Measurements from ENCODE around the gene GRWD1.

The GRWD1 gene

DNA sequence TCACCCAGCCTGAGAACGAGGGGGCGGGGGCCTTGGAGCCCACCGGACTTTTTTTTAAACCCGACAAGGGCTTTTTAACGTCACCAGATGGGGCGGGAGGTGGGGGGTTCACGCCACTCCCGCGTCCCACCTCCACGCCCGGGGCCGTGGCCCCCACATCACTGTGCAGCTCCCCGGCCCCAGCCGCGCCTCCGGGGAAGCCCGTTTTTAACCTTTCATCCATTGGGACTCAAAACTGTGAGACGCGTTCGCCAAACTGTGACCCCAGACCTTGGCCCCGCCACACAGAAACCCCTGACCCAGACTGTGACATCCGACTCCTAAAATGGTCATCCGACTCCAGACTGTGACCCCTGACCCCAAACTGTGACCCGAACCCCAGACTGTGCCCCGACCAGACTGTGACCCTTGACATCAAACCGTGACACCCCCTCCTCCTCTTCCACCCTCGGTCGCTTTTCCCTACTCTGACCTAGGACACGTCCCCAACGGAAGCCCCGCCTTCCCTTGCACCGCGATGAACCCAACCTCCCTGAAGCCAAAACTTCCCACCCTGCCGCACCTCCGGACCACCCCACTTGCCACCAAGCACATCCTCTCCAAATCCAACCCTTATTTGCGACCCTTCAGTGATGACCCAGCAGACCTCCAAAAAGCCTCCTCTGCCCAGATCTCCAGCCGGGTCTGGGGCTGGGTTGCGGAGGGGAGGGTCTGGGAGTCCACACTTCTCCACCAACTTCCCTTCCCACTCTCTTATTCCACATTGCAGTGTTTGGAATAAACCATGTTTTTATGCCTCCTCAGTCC, 1.5 kb upstream of the GRWD1 start:
- no peak overlapping the region for H3K27ac ChIP-seq (ENCODE audit: low read depth, low read length)
- H3K9ac ChIP-seq (ENCODE audit: low read length in 5 of 5): peak overlapping the region in 2 of 5 donors; percentile 14 to 94
- no peaks in the 10 kb centered on the region for H3K9me3 ChIP-seq (ENCODE audit: control insufficient read depth in 5 of 5, low read length in 5 of 5)
- peak overlapping the region; percentile 94 to 99 (median 97) for H3K4me3 ChIP-seq (ENCODE audit: low read depth in 1 of 5, low read length in 5 of 5)
- peaks cover 4 to 20% (median 14%) of the 10 kb centered on the region in 5 donors for H3K36me3 ChIP-seq (ENCODE audit: control insufficient read depth in 5 of 5, insufficient read depth in 5 of 5, low read length in 5 of 5)
- peaks cover 3 to 31% (median 27%) of the 10 kb centered on the region in 5 donors for H3K4me1 ChIP-seq (ENCODE audit: control insufficient read depth in 5 of 5, insufficient read depth in 5 of 5, low read length in 5 of 5)
- H3K27me3 ChIP-seq (ENCODE audit: control insufficient read depth in 5 of 5, insufficient read depth in 4 of 5, low read length in 5 of 5): peaks cover 0 to 11% (median 2%) of the 10 kb centered on the region in 5 donors

DNA sequence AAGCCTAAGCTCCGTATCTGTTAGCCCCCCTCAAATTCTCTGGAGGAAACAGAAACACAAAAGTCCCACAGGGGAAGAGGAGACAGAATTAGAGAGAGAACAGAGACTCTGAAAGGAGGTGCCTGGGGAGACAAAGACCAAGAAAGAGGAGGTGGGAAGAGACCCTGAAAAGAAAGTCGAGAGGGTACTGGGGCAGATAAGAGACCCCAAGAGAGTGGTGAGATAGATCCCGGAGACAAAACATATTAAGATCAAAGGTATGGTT, 915 bp upstream of the GRWD1 start:
- Histone ChIP-seq H3K4me3 (ENCODE audit: low read depth in 1 of 5, low read length in 5 of 5) (peak overlapping the region; percentile 94 to 99 (median 97)), H3K27ac (ENCODE audit: low read depth, low read length) (no peak overlapping the region), H3K27me3 (ENCODE audit: control insufficient read depth in 5 of 5, insufficient read depth in 4 of 5, low read length in 5 of 5) (peaks cover 0 to 11% (median 2%) of the 10 kb centered on the region in 5 donors), H3K36me3 (ENCODE audit: control insufficient read depth in 5 of 5, insufficient read depth in 5 of 5, low read length in 5 of 5) (peaks cover 4 to 25% (median 19%) of the 10 kb centered on the region in 5 donors), H3K9me3 (ENCODE audit: control insufficient read depth in 5 of 5, low read length in 5 of 5) (no peaks in the 10 kb centered on the region), H3K4me1 (ENCODE audit: control insufficient read depth in 5 of 5, insufficient read depth in 5 of 5, low read length in 5 of 5) (peaks cover 3 to 31% (median 27%) of the 10 kb centered on the region in 5 donors), H3K9ac (ENCODE audit: low read length in 5 of 5) (peak overlapping the region in 3 of 5 donors; percentile 14 to 96 (median 94))

DNA sequence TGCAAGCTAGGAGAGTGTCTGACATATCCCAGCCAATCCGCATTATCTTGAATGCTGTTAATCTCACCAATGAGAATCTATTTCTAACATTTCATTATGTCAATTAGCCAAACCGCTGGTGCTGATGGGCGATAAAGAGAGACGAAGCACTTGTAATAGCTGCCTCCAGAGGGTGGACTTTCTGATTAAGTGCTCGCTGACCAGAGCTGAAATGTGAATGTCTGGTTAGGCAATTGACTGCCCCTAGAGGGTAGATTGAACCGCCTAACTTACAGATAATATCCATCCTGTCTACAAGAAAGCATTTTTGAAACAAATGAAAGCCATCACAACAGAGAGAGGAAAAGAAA, 552 bp upstream of the GRWD1 start:
- Histone ChIP-seq H3K9me3 (ENCODE audit: control insufficient read depth in 5 of 5, low read length in 5 of 5) (no peaks in the 10 kb centered on the region), H3K27ac (ENCODE audit: low read depth, low read length) (peak overlapping the region; percentile 78), H3K4me3 (ENCODE audit: low read depth in 1 of 5, low read length in 5 of 5) (peak overlapping the region; percentile 94 to 99 (median 97)), H3K36me3 (ENCODE audit: control insufficient read depth in 5 of 5, insufficient read depth in 5 of 5, low read length in 5 of 5) (peaks cover 4 to 29% (median 23%) of the 10 kb centered on the region in 5 donors), H3K27me3 (ENCODE audit: control insufficient read depth in 5 of 5, insufficient read depth in 4 of 5, low read length in 5 of 5) (peaks cover 0 to 11% (median 2%) of the 10 kb centered on the region in 5 donors), H3K4me1 (ENCODE audit: control insufficient read depth in 5 of 5, insufficient read depth in 5 of 5, low read length in 5 of 5) (peaks cover 3 to 31% (median 27%) of the 10 kb centered on the region in 5 donors), H3K9ac (ENCODE audit: low read length in 5 of 5) (peak overlapping the region in 4 of 5 donors; percentile 92 to 96 (median 94))

- H3K9me3 ChIP-seq (ENCODE audit: control insufficient read depth in 5 of 5, low read length in 5 of 5): no peaks in the 10 kb centered on the region
- H3K36me3 ChIP-seq (ENCODE audit: control insufficient read depth in 5 of 5, insufficient read depth in 5 of 5, low read length in 5 of 5): peaks cover 4 to 42% (median 36%) of the 10 kb centered on the region in 5 donors
- peak overlapping the region; percentile 78 for H3K27ac ChIP-seq (ENCODE audit: low read depth, low read length)
- peaks cover 3 to 31% (median 27%) of the 10 kb centered on the region in 5 donors for H3K4me1 ChIP-seq (ENCODE audit: control insufficient read depth in 5 of 5, insufficient read depth in 5 of 5, low read length in 5 of 5)
- peak overlapping the region; percentile 94 to 99 (median 97) for H3K4me3 ChIP-seq (ENCODE audit: low read depth in 1 of 5, low read length in 5 of 5)
- peak overlapping the region in 4 of 5 donors; percentile 92 to 96 (median 94) for H3K9ac ChIP-seq (ENCODE audit: low read length in 5 of 5)
- H3K27me3 ChIP-seq (ENCODE audit: control insufficient read depth in 5 of 5, insufficient read depth in 4 of 5, low read length in 5 of 5): peaks cover 0 to 11% (median 2%) of the 10 kb centered on the region in 5 donors
Observed at GRCh38 chr19:48446579-48446978, 796 bp downstream of the GRWD1 start.

- H3K27ac ChIP-seq (ENCODE audit: low read depth, low read length): no peak overlapping the region
- H3K4me1 ChIP-seq (ENCODE audit: control insufficient read depth in 5 of 5, insufficient read depth in 5 of 5, low read length in 5 of 5): peaks cover 3 to 30% (median 27%) of the 10 kb centered on the region in 5 donors
- H3K9me3 ChIP-seq (ENCODE audit: control insufficient read depth in 5 of 5, low read length in 5 of 5): no peaks in the 10 kb centered on the region
- H3K4me3 ChIP-seq (ENCODE audit: low read depth in 1 of 5, low read length in 5 of 5): no peak overlapping the region
- H3K36me3 ChIP-seq (ENCODE audit: control insufficient read depth in 5 of 5, insufficient read depth in 5 of 5, low read length in 5 of 5): peaks cover 4 to 61% (median 53%) of the 10 kb centered on the region in 5 donors
- H3K27me3 ChIP-seq (ENCODE audit: control insufficient read depth in 5 of 5, insufficient read depth in 4 of 5, low read length in 5 of 5): peaks cover 0 to 7% (median 0%) of the 10 kb centered on the region in 5 donors
- H3K9ac ChIP-seq (ENCODE audit: low read length in 5 of 5): no peak overlapping the region
Observed at GRCh38 chr19:48448563-48448962, 2.8 kb downstream of the GRWD1 start.

- H3K4me3 ChIP-seq (ENCODE audit: low read depth in 1 of 5, low read length in 5 of 5): no peak overlapping the region
- no peaks in the 10 kb centered on the region for H3K27me3 ChIP-seq (ENCODE audit: control insufficient read depth in 5 of 5, insufficient read depth in 4 of 5, low read length in 5 of 5)
- H3K9ac ChIP-seq (ENCODE audit: low read length in 5 of 5): no peak overlapping the region
- no peaks in the 10 kb centered on the region for H3K9me3 ChIP-seq (ENCODE audit: control insufficient read depth in 5 of 5, low read length in 5 of 5)
- H3K36me3 ChIP-seq (ENCODE audit: control insufficient read depth in 5 of 5, insufficient read depth in 5 of 5, low read length in 5 of 5): peaks cover 4 to 78% (median 66%) of the 10 kb centered on the region in 5 donors
- H3K27ac ChIP-seq (ENCODE audit: low read depth, low read length): no peak overlapping the region
- peaks cover 3 to 13% (median 9%) of the 10 kb centered on the region in 5 donors for H3K4me1 ChIP-seq (ENCODE audit: control insufficient read depth in 5 of 5, insufficient read depth in 5 of 5, low read length in 5 of 5)
Observed at GRCh38 chr19:48450441-48450840, 4.7 kb downstream of the GRWD1 start.

DNA sequence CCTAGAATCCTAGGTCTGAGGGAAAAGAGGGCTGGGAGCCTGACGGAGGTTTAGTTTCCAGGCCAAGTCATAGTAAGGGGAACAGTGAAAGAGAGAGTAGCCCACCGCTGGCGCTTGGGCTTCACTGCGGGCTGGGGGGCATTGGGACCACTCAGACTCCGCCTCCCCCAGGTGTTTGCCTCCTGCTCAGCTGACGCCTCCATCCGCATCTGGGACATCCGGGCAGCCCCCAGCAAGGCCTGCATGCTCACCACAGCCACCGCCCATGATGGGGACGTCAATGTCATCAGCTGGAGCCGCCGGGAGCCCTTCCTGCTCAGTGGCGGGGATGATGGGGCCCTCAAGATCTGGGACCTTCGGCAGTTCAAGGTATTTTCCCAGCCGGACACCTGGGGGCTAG, 5.1 kb downstream of the GRWD1 start:
- Histone ChIP-seq H3K4me3 (ENCODE audit: low read depth in 1 of 5, low read length in 5 of 5) (no peak overlapping the region), H3K27me3 (ENCODE audit: control insufficient read depth in 5 of 5, insufficient read depth in 4 of 5, low read length in 5 of 5) (no peaks in the 10 kb centered on the region), H3K27ac (ENCODE audit: low read depth, low read length) (no peak overlapping the region), H3K36me3 (ENCODE audit: control insufficient read depth in 5 of 5, insufficient read depth in 5 of 5, low read length in 5 of 5) (peaks cover 4 to 82% (median 70%) of the 10 kb centered on the region in 5 donors), H3K9me3 (ENCODE audit: control insufficient read depth in 5 of 5, low read length in 5 of 5) (no peaks in the 10 kb centered on the region), H3K9ac (ENCODE audit: low read length in 5 of 5) (no peak overlapping the region), H3K4me1 (ENCODE audit: control insufficient read depth in 5 of 5, insufficient read depth in 5 of 5, low read length in 5 of 5) (peaks cover 3 to 9% (median 9%) of the 10 kb centered on the region in 5 donors)

GRCh38 chr19:48451624-48452023, 5.8 kb downstream of the GRWD1 start:
- H3K36me3 ChIP-seq (ENCODE audit: control insufficient read depth in 5 of 5, insufficient read depth in 5 of 5, low read length in 5 of 5): peaks cover 4 to 89% (median 76%) of the 10 kb centered on the region in 5 donors
- H3K4me3 ChIP-seq (ENCODE audit: low read depth in 1 of 5, low read length in 5 of 5): no peak overlapping the region
- no peak overlapping the region for H3K9ac ChIP-seq (ENCODE audit: low read length in 5 of 5)
- H3K9me3 ChIP-seq (ENCODE audit: control insufficient read depth in 5 of 5, low read length in 5 of 5): no peaks in the 10 kb centered on the region
- peaks cover under 1 to 2% (median 1%) of the 10 kb centered on the region in 5 donors for H3K4me1 ChIP-seq (ENCODE audit: control insufficient read depth in 5 of 5, insufficient read depth in 5 of 5, low read length in 5 of 5)
- no peak overlapping the region for H3K27ac ChIP-seq (ENCODE audit: low read depth, low read length)
- H3K27me3 ChIP-seq (ENCODE audit: control insufficient read depth in 5 of 5, insufficient read depth in 4 of 5, low read length in 5 of 5): no peaks in the 10 kb centered on the region

- H3K9ac ChIP-seq (ENCODE audit: low read length in 5 of 5): no peak overlapping the region
- H3K4me1 ChIP-seq (ENCODE audit: control insufficient read depth in 5 of 5, insufficient read depth in 5 of 5, low read length in 5 of 5): no peaks in the 10 kb centered on the region
- no peaks in the 10 kb centered on the region for H3K9me3 ChIP-seq (ENCODE audit: control insufficient read depth in 5 of 5, low read length in 5 of 5)
- H3K27ac ChIP-seq (ENCODE audit: low read depth, low read length): no peak overlapping the region
- H3K4me3 ChIP-seq (ENCODE audit: low read depth in 1 of 5, low read length in 5 of 5): no peak overlapping the region
- no peaks in the 10 kb centered on the region for H3K27me3 ChIP-seq (ENCODE audit: control insufficient read depth in 5 of 5, insufficient read depth in 4 of 5, low read length in 5 of 5)
- H3K36me3 ChIP-seq (ENCODE audit: control insufficient read depth in 5 of 5, insufficient read depth in 5 of 5, low read length in 5 of 5): peaks cover 4 to 87% (median 73%) of the 10 kb centered on the region in 5 donors
Observed at GRCh38 chr19:48452289-48453190, 6.8 kb downstream of the GRWD1 start.

Data from subcutaneous abdominal adipose tissue (tissue), 5 donors.